ENCODE data around the gene OSBPL9.

GRCh38 chr1:51697166-51697565 is 80.3 kb downstream of the OSBPL9 start:
- TF ChIP-seq CTCF (IDR thresholded peaks at IDR 0.05) (no peak), POLR2A (IDR thresholded peaks at IDR 0.05) (no peak)
